Testis (tissue), 3 donors: ENCODE results near the gene C4BPA. TPM values are rescaled to one million over a fixed set of nuclear protein-coding genes. Genes with fewer than 3 reads are reported as not detected.

ENCODE experiments used
- DNase-seq: peaks from one replicate; pipeline ENCODE4 v3.0.0-alpha.2; 2019
- H3K27ac ChIP-seq, 2 donors: fragments of 200-600 bp; sonication (generic); one replicate each; pipeline ENCODE4 v1.5.1; 2019
- H3K27me3 ChIP-seq: fragments of 200-600 bp; sonication (generic); one replicate; pipeline ENCODE4 v1.5.1; 2019
- H3K36me3 ChIP-seq: fragments of 200-600 bp; sonication (generic); one replicate; pipeline ENCODE4 v1.5.1; 2017; ENCODE audit warnings: low read depth; ENCODE audit errors: missing control alignments
- H3K4me1 ChIP-seq: fragments of 200-600 bp; sonication (generic); one replicate; pipeline ENCODE4 v1.5.1; 2019
- H3K4me3 ChIP-seq, 2 donors: fragments of 200-600 bp; sonication (generic); one replicate each; pipeline ENCODE4 v1.5.1; 2017 to 2019
- H3K9me3 ChIP-seq: fragments of 200-600 bp; sonication (generic); one replicate; pipeline ENCODE4 v1.5.1; 2017
- POLR2A ChIP-seq: fragments of 450-650 bp; IDR thresholded peaks from one replicate; pipeline ENCODE4 v1.6.1; 2017; ENCODE audit warnings: antibody characterized with exemption, mild to moderate bottlenecking, moderate library complexity
- WGBS, 2 donors: methylation state at CpG; one replicate each; pipeline ENCODE4 v1.1.5; 2018; 5-methylcytosine and 5-hydroxymethylcytosine counted together
- intact Hi-C: fragments of 100-400 bp; cut with DNase I; formaldehyde crosslinking; loops from one replicate; pipeline ENCODE4 v1.15.1; 2023; ENCODE audit warnings: low total_unique reads
- polyA plus RNA-seq: library from polyadenylated mRNA; stranded (reverse); fragments of 350-450 nt; fragmentation: Illumina TruSeq; extraction: RNeasy Lipid Tissue Mini Kit (QIAGEN cat#74804); gene quantifications from one replicate; pipeline ENCODE4 v1.2.3, GENCODE V29; 2014; ENCODE audit warnings: low read depth, low replicate concordance; ENCODE audit not compliant: insufficient read depth
- total RNA-seq, 2 donors: library from RNA; depleted of rRNA; stranded (reverse); fragments of >200 nt; gene quantifications; one replicate each; pipeline ENCODE4 v1.2.3, GENCODE V29; 2016
- TF ChIP-seq, protein P1 (sequence below), 3 experiments: fragments of 450-650 bp in 2 of 3; fragments of 200-600 bp in 1 of 3; sonication (generic) in 1 of 3; IDR thresholded peaks; one replicate each; pipeline ENCODE4 v1.5.1; 2016 to 2019; ENCODE audit warnings: antibody characterized with exemption in 3 of 3, mild to moderate bottlenecking in 2 of 3, moderate library complexity in 1 of 3

Gene C4BPA
- total and polyA plus RNA-seq, 3 donors from 2014 or later: 0.24 to 1.0 (median 0.43) TPM

DNA sequence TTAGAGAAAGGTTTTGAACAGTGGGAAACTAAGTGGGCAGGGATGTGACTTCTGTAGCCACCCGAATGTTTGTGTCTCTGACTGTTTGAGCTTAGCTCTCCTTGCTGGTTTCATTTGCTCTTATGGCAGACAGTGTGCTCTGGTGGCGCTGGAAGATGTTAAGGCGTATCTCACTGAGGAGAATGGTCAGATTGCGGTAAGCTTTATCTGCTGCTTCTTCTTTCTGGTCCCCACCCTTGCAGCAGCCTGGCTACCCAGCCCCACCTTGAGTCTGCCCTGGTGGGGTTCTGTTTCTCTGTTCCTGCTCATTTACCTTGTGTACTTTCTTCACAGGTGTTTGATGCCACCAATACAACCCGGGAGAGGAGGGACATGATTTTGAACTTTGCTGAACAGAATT is 41.0 kb upstream of the C4BPA start:
- no peak overlapping the region for H3K4me3 ChIP-seq
- no peaks in the 10 kb centered on the region for H3K4me1 ChIP-seq
- DNase-seq: no peak
- H3K27me3 ChIP-seq: no peaks in the 10 kb centered on the region
- no peaks in the 10 kb centered on the region for H3K9me3 ChIP-seq
- 90 to 96% methylated on average over 5 of the region's 5 CpGs for WGBS, 2 donors
- H3K27ac ChIP-seq: no peak overlapping the region
- peaks cover 4% of the 10 kb centered on the region for H3K36me3 ChIP-seq
- intact Hi-C loops: no loop called here
- TF ChIP-seq, protein P1, sequence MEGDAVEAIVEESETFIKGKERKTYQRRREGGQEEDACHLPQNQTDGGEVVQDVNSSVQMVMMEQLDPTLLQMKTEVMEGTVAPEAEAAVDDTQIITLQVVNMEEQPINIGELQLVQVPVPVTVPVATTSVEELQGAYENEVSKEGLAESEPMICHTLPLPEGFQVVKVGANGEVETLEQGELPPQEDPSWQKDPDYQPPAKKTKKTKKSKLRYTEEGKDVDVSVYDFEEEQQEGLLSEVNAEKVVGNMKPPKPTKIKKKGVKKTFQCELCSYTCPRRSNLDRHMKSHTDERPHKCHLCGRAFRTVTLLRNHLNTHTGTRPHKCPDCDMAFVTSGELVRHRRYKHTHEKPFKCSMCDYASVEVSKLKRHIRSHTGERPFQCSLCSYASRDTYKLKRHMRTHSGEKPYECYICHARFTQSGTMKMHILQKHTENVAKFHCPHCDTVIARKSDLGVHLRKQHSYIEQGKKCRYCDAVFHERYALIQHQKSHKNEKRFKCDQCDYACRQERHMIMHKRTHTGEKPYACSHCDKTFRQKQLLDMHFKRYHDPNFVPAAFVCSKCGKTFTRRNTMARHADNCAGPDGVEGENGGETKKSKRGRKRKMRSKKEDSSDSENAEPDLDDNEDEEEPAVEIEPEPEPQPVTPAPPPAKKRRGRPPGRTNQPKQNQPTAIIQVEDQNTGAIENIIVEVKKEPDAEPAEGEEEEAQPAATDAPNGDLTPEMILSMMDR (IDR thresholded peaks at IDR 0.05): no peak
- no peak for TF ChIP-seq POLR2A

DNA sequence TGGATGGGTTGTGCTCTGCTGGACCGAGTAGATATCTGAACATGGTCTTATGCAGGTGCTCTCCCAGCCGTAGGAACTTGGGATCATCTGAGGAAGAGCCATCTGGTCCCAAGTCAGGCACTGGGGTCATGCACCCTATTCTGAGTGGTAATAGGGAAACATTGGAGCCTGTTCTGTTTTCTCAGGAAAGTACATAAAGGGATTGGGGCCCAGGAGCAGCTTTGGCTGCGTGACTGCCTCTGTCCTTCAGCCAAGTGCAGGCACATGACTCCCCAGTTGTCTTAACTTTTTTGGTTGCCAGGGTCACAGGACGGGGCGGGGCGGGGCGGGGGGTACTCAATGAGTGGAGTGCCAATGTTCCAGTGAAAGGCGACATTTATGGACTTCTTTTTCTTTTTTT is 39.5 kb upstream of the C4BPA start:
- intact Hi-C loops: no loop called here
- no peak for DNase-seq
- no peak overlapping the region for H3K4me3 ChIP-seq
- H3K4me1 ChIP-seq: no peaks in the 10 kb centered on the region
- 82 to 88% methylated on average over 8 of the region's 8 CpGs for WGBS, 2 donors
- H3K27me3 ChIP-seq: no peaks in the 10 kb centered on the region
- peaks cover 4% of the 10 kb centered on the region for H3K36me3 ChIP-seq
- no peaks in the 10 kb centered on the region for H3K9me3 ChIP-seq
- H3K27ac ChIP-seq: no peak overlapping the region
- no peak for TF ChIP-seq POLR2A
- TF ChIP-seq, protein P1 (IDR thresholded peaks at IDR 0.05): no peak

DNA sequence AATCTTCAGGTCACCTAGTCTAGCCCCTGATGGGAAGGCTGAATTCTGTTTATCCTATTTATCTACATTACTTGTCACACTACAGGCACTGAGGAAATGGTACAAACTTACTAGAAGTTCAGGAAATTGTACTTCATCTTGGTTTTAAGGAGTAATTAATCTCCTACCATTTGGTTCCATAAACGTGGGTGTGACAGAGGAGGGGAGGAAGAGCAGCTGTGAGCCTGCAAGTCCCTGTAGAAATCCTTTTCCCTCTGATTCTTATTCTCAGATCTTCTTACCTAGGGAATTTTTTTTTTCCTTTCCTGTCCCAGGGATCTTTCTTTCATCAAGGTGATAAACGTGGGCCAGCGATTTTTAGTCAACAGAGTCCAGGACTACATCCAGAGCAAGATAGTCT is 36.8 kb upstream of the C4BPA start:
- DNase-seq: no peak
- intact Hi-C loops: no loop called here
- 68% methylated on average over 3 of the region's 3 CpGs for WGBS, 2 donors
- TF ChIP-seq POLR2A: no peak
- TF ChIP-seq, protein P1 (IDR thresholded peaks at IDR 0.05): no peak
- Histone ChIP-seq H3K9me3 (no peaks in the 10 kb centered on the region), H3K36me3 (peaks cover 4% of the 10 kb centered on the region), H3K4me1 (no peaks in the 10 kb centered on the region), H3K27me3 (no peaks in the 10 kb centered on the region), H3K27ac (no peak overlapping the region), H3K4me3 (no peak overlapping the region)

DNA sequence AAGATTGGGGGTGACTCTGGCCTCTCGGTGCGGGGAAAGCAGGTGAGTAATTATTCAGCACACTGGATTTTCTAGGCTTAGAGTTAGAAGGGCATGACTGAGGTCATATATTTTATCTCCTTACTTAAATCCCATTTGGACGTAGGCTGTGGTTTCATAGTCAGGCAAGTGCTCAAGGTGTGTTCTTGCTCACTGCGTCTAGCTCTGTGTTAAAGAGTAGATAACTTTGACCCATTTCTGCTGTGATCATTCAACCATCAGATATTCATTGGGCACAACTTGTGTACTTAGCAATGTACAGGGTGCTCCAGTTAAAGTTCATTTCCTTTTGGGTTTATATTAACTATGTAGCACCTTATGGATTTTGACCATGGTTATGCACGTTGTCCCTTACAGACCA is 36.4 kb upstream of the C4BPA start:
- no peaks in the 10 kb centered on the region for H3K4me1 ChIP-seq
- intact Hi-C loops: no loop called here
- no peaks in the 10 kb centered on the region for H3K27me3 ChIP-seq
- TF ChIP-seq, protein P1 (IDR thresholded peaks at IDR 0.05): no peak
- TF ChIP-seq POLR2A: no peak
- DNase-seq: no peak
- H3K9me3 ChIP-seq: no peaks in the 10 kb centered on the region
- no peak overlapping the region for H3K4me3 ChIP-seq
- 94 to 97% methylated on average over 5 of the region's 5 CpGs for WGBS, 2 donors
- H3K27ac ChIP-seq: no peak overlapping the region
- H3K36me3 ChIP-seq: peaks cover 4% of the 10 kb centered on the region

DNA sequence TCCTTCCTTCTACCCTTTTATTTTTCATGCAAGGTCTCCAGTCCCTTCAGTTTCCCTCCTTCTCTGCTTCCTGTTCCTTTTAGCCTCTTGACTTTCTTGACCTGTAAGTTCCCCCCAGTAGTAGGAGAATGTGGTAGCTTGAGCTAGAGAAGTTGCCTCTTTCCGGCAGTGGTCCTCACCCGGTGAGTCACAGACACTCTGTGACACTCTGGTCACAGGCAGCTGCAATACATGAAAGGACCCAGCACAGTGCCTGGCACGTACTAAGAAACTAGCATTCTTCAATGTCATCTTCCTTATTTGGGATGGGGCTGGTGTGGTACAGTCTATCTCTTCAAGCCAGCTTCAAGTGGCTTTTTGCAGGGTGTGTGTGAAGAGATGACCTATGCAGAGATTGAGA is 35.0 kb upstream of the C4BPA start:
- Histone ChIP-seq H3K9me3 (no peaks in the 10 kb centered on the region), H3K27me3 (no peaks in the 10 kb centered on the region), H3K4me1 (no peaks in the 10 kb centered on the region), H3K27ac (no peak overlapping the region), H3K36me3 (peaks cover 4% of the 10 kb centered on the region), H3K4me3 (no peak overlapping the region)
- intact Hi-C loops: no loop called here
- no peak for TF ChIP-seq POLR2A
- TF ChIP-seq, protein P1 (IDR thresholded peaks at IDR 0.05): no peak
- DNase-seq: no peak
- WGBS, 2 donors: 89% methylated on average over 3 of the region's 3 CpGs
